Measurements from ENCODE around the gene HSPA5. TPM values are rescaled to one million over a fixed set of nuclear protein-coding genes. Genes with fewer than 3 reads are reported as not detected.
A peak's percentile ranks its signal among the peaks of the same experiment; 100 is the strongest.

The HSPA5 gene
- total RNA-seq, 1 experiment from 2014 or later: 290 TPM

- no peaks in the 10 kb centered on the region for H3K36me3 ChIP-seq (ENCODE audit: insufficient read depth, low read length, poor library complexity, severe bottlenecking)
- H3K9me3 ChIP-seq (ENCODE audit: low read depth, low read length, poor library complexity, severe bottlenecking): no peaks in the 10 kb centered on the region
- ChIA-PET CTCF (no interaction called here), POLR2A (ENCODE audit: low non-redundant PET) (no interaction called here)
- H3K27ac ChIP-seq (ENCODE audit: low read depth, low read length, poor library complexity, severe bottlenecking): no peak overlapping the region
- H3K4me3 ChIP-seq (ENCODE audit: low read depth, low read length, poor library complexity, severe bottlenecking): no peak overlapping the region
- TF ChIP-seq EZH2 (IDR thresholded peaks at IDR 0.05; ENCODE audit: borderline replicate concordance, low read depth, low read length, poor library complexity, severe bottlenecking): no peak
- TF ChIP-seq CTCF (conservative IDR thresholded peaks at IDR 0.05; ENCODE audit: low read depth, low read length): no peak
- no peaks in the 10 kb centered on the region for H3K4me1 ChIP-seq (ENCODE audit: insufficient read depth, low read length, poor library complexity, severe bottlenecking)
- no peak for DNase-seq (ENCODE audit: low spot score)
- no peaks in the 10 kb centered on the region for H3K27me3 ChIP-seq (replicated peaks; ENCODE audit: insufficient read depth, low read depth, low read length, poor library complexity)
- BruUV-seq (replicated peaks): no TSS peak
- intact Hi-C loops (cut with micrococcal nuclease; ENCODE audit: unreplicated experiment): loop anchor here (5.0 kb wide), 1 partner anchor 114 kb away; no protein-coding TSS in a partner anchor
Measured at GRCh38 chr9:125258160-125258785, 17.1 kb upstream of the HSPA5 start.

- H3K36me3 ChIP-seq (ENCODE audit: insufficient read depth, low read length, poor library complexity, severe bottlenecking): no peaks in the 10 kb centered on the region
- H3K27me3 ChIP-seq (replicated peaks; ENCODE audit: insufficient read depth, low read depth, low read length, poor library complexity): no peaks in the 10 kb centered on the region
- no peak overlapping the region for H3K4me3 ChIP-seq (ENCODE audit: low read depth, low read length, poor library complexity, severe bottlenecking)
- no TSS peak for BruUV-seq (replicated peaks)
- TF ChIP-seq CTCF (conservative IDR thresholded peaks at IDR 0.05; ENCODE audit: low read depth, low read length) (peak; percentile 53), EZH2 (IDR thresholded peaks at IDR 0.05; ENCODE audit: borderline replicate concordance, low read depth, low read length, poor library complexity, severe bottlenecking) (no peak)
- CTCF ChIA-PET: interaction anchor here (0.5 to 1.2 kb wide), 7 partner anchors 13 to 394 kb away, joined by 3 to 14 read pairs (median 5); partner anchors contain the start of genes ARPC5L and RPL35
- DNase-seq (ENCODE audit: low spot score): peak; percentile 43
- H3K27ac ChIP-seq (ENCODE audit: low read depth, low read length, poor library complexity, severe bottlenecking): no peak overlapping the region
- H3K4me1 ChIP-seq (ENCODE audit: insufficient read depth, low read length, poor library complexity, severe bottlenecking): no peaks in the 10 kb centered on the region
- POLR2A ChIA-PET (ENCODE audit: low non-redundant PET): interaction anchor here (0.6 kb wide), 1 partner anchor 217 kb away, joined by 5 read pairs; no protein-coding TSS in a partner anchor
- H3K9me3 ChIP-seq (ENCODE audit: low read depth, low read length, poor library complexity, severe bottlenecking): no peaks in the 10 kb centered on the region
- intact Hi-C loops (cut with micrococcal nuclease; ENCODE audit: unreplicated experiment): loop anchor here (5.0 kb wide), 1 partner anchor 116 kb away; no protein-coding TSS in a partner anchor
Measured at GRCh38 chr9:125255781-125256391, 14.7 kb upstream of the HSPA5 start.

- Histone ChIP-seq H3K4me3 (ENCODE audit: low read depth, low read length, poor library complexity, severe bottlenecking) (no peak overlapping the region), H3K9me3 (ENCODE audit: low read depth, low read length, poor library complexity, severe bottlenecking) (no peaks in the 10 kb centered on the region), H3K27ac (ENCODE audit: low read depth, low read length, poor library complexity, severe bottlenecking) (no peak overlapping the region), H3K4me1 (ENCODE audit: insufficient read depth, low read length, poor library complexity, severe bottlenecking) (no peaks in the 10 kb centered on the region), H3K27me3 (replicated peaks; ENCODE audit: insufficient read depth, low read depth, low read length, poor library complexity) (no peaks in the 10 kb centered on the region), H3K36me3 (ENCODE audit: insufficient read depth, low read length, poor library complexity, severe bottlenecking) (no peaks in the 10 kb centered on the region)
- no TSS peak for BruUV-seq (replicated peaks)
- intact Hi-C loops (cut with micrococcal nuclease; ENCODE audit: unreplicated experiment): no loop called here
- ChIA-PET POLR2A (ENCODE audit: low non-redundant PET) (no interaction called here), CTCF (no interaction called here)
- no peak for DNase-seq (ENCODE audit: low spot score)
- TF ChIP-seq CTCF (conservative IDR thresholded peaks at IDR 0.05; ENCODE audit: low read depth, low read length): no peak
- TF ChIP-seq EZH2 (IDR thresholded peaks at IDR 0.05; ENCODE audit: borderline replicate concordance, low read depth, low read length, poor library complexity, severe bottlenecking): no peak
Measured at GRCh38 chr9:125254231-125254630, 13.1 kb upstream of the HSPA5 start.

Measured in A673 (cell line).